ENCODE measurements around the gene MCEE. TPM values are rescaled to one million over a fixed set of nuclear protein-coding genes. Genes with fewer than 3 reads are reported as not detected.

The MCEE gene
- total RNA-seq, 6 experiments from 2014 or later: 10.3 to 15.5 (median 14.4) TPM

DNA sequence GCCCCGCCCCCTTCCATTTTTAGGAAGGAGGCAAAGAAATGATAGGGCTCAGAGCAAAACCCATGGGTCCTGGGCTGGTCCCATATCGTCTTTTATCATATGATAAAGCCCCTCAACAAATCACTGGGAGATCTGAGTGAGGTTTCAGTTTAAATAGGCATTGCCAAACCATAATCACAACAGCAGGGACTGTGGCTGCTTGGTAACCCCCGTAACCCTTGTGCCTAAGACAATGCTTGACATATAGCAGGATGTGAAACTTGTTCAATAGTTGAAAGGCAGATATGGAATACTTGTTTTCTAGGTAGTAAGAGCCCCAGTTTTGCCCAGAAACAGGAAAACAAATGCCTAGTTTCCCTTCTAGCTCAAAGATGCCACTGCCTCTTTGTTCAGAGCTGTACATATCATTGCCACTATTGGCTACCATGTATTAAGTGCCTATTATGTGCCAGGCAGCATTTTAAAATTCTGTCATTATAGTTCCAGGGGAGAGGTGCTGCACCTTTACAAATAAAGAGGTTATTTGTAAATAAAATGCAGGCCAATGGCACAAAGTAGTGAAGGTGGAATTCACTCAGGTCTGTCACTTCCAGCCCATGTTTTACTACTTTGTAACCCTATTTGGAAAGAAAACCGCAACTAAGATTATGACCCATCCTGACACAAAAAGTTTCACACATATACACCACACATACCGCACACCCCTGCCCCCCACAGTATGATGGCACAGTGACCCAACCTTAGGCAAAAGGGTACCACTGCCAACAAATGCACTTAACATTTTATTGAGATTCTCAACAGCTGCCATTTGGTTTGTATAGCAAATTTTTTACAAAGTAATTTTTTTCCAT is 47.4 kb downstream of the MCEE start:
- H3K36me3 Mint-ChIP-seq (ENCODE audit: low read depth): peaks cover 9% of the 10 kb centered on the region; the same call in 1 of the 2 replicates
- peak overlapping the region; percentile 30; the same call in 1 of the 2 replicates for H3K27ac Mint-ChIP-seq
- no peaks in the 10 kb centered on the region; the same call in 1 of the 2 replicates for H3K4me1 Mint-ChIP-seq (ENCODE audit: low read depth)

GRCh38 chr2:71078624-71079023 is 51.4 kb downstream of the MCEE start:
- no peak overlapping the region for H3K27ac Mint-ChIP-seq
- H3K27me3 Mint-ChIP-seq (ENCODE audit: insufficient read depth): no peaks in the 10 kb centered on the region
- no peak overlapping the region for H3K4me3 Mint-ChIP-seq
- DNase-seq: no peak
- no peaks in the 10 kb centered on the region for H3K9me3 Mint-ChIP-seq
- TF ChIP-seq, protein P1, sequence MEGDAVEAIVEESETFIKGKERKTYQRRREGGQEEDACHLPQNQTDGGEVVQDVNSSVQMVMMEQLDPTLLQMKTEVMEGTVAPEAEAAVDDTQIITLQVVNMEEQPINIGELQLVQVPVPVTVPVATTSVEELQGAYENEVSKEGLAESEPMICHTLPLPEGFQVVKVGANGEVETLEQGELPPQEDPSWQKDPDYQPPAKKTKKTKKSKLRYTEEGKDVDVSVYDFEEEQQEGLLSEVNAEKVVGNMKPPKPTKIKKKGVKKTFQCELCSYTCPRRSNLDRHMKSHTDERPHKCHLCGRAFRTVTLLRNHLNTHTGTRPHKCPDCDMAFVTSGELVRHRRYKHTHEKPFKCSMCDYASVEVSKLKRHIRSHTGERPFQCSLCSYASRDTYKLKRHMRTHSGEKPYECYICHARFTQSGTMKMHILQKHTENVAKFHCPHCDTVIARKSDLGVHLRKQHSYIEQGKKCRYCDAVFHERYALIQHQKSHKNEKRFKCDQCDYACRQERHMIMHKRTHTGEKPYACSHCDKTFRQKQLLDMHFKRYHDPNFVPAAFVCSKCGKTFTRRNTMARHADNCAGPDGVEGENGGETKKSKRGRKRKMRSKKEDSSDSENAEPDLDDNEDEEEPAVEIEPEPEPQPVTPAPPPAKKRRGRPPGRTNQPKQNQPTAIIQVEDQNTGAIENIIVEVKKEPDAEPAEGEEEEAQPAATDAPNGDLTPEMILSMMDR (IDR thresholded peaks at IDR 0.05): no peak
- H3K36me3 Mint-ChIP-seq (ENCODE audit: low read depth): peaks cover 22% of the 10 kb centered on the region
- H3K4me1 Mint-ChIP-seq (ENCODE audit: low read depth): no peaks in the 10 kb centered on the region

More for the DNA sequence above, 47.4 kb downstream of the MCEE start:
- TF ChIP-seq, protein P1 (IDR thresholded peaks at IDR 0.05): no peak
- no peak for DNase-seq
- H3K4me3 Mint-ChIP-seq: no peak overlapping the region
- H3K27me3 Mint-ChIP-seq (ENCODE audit: insufficient read depth): peaks cover 5% of the 10 kb centered on the region
- H3K9me3 Mint-ChIP-seq: no peaks in the 10 kb centered on the region

DNA sequence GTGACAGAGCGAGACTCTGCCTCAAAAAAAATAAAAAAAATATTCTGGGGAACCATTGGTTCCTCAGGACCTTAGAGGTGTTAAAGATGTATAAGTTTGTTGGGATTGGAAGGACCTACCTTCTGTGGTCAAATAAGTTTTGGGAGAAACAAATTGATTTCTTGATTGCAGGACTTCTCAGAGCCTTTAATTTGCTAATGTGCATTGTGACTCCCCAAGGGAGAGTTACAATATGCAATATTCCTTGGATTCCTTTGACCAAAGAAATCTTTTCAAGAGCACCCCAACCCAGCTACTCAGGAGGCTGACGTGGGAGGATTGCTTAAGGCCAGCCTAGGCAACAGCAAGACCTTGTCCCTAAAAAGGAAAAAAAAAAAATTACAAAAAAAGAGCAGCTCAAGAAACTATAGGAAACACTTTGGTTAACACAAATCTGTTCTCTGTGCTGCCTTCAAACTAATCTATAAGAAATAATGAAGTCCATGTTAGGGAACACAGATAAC is 55.1 kb downstream of the MCEE start:
- H3K36me3 Mint-ChIP-seq (ENCODE audit: low read depth): peaks cover 29% of the 10 kb centered on the region
- H3K9me3 Mint-ChIP-seq: no peaks in the 10 kb centered on the region

GRCh38 chr2:71073475-71073874 is 56.6 kb downstream of the MCEE start:
- no peak for DNase-seq
- TF ChIP-seq, protein P1 (IDR thresholded peaks at IDR 0.05): no peak
- Mint-ChIP-seq H3K27me3 (ENCODE audit: insufficient read depth) (peaks cover 1% of the 10 kb centered on the region; the same call in 1 of the 2 replicates), H3K36me3 (ENCODE audit: low read depth) (peaks cover 26% of the 10 kb centered on the region), H3K27ac (no peak overlapping the region), H3K4me3 (no peak overlapping the region), H3K9me3 (no peaks in the 10 kb centered on the region), H3K4me1 (ENCODE audit: low read depth) (peaks cover 26% of the 10 kb centered on the region)

More for the DNA sequence above, 55.1 kb downstream of the MCEE start:
- Mint-ChIP-seq H3K27me3 (ENCODE audit: insufficient read depth) (no peaks in the 10 kb centered on the region), H3K4me1 (ENCODE audit: low read depth) (peaks cover 17% of the 10 kb centered on the region), H3K4me3 (no peak overlapping the region), H3K27ac (no peak overlapping the region)
- TF ChIP-seq, protein P1 (IDR thresholded peaks at IDR 0.05): no peak
- DNase-seq: no peak

DNA sequence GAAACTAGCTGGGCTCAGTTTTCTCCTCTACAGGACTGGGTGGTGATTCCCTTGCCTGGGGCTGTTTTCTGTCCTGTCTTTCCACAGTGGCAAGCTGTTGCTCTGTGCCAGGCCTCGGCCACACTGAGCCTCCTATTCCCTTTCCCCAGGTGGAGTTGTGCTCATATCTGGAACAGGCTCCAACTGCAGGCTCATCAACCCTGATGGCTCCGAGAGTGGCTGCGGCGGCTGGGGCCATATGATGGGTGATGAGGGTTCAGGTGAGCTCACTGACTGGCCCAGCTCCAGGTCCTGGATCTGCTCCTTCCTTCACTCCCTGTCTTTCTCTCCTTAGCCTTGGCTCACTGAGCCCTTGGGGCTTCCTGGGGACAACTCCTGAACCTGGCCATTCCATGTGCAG is 57.5 kb downstream of the MCEE start:
- TF ChIP-seq, protein P1 (IDR thresholded peaks at IDR 0.05): no peak
- Mint-ChIP-seq H3K4me3 (no peak overlapping the region), H3K9me3 (no peaks in the 10 kb centered on the region), H3K27me3 (ENCODE audit: insufficient read depth) (peaks cover 3% of the 10 kb centered on the region; the same call in 1 of the 2 replicates), H3K27ac (no peak overlapping the region), H3K36me3 (ENCODE audit: low read depth) (peaks cover 23% of the 10 kb centered on the region), H3K4me1 (ENCODE audit: low read depth) (peaks cover 32% of the 10 kb centered on the region)
- no peak for DNase-seq
